ENCODE data around the gene NTRK1.

The NTRK1 gene

DNA sequence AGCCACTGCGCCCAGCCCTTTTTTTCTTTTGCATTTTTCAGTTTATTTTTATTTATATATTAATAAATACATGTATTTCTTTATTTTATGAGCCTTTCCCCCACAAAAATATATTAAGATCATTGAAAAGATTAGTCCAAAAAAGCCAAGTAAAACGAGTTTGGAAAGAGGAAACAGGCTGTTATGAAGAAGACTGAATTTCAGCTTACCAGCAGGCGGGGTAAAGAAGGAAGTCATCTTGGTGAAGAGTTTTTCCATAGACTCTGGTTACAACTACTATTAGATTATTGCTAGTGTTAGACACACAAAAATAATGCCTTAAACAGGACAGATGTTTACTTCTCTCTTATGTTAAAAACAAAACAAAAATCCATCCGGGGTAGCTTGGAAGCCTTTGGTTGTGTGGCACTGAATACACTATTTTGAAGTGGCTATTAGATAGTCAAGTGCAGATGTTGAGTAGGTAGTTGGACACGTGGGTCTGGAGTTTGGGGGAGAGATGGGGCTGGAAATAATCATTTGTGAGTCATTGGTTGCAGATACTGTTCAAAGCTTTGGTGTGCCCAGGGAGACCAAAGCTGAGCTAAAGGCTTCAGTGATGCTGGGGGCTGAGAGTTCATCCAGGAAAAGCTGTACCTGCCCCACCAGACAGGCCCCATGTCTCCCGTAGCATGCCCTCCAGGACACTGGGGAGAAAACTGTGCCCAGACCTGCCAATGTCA lies 51.1 kb downstream of the NTRK1 start:
- Histone ChIP-seq H3K27me3 (replicated peaks; ENCODE audit: control insufficient read depth, insufficient read depth, low read length) (no peaks in the 10 kb centered on the region), H3K9ac (ENCODE audit: low read length) (no peak overlapping the region), H3K9me3 (ENCODE audit: control insufficient read depth, low read length) (no peaks in the 10 kb centered on the region), H3K36me3 (ENCODE audit: control insufficient read depth, insufficient read depth, low read length, severe bottlenecking) (no peaks in the 10 kb centered on the region), H3K4me1 (ENCODE audit: control insufficient read depth, insufficient read depth, low read length) (peaks cover 22% of the 10 kb centered on the region), H3K4me3 (ENCODE audit: low read length) (no peak overlapping the region)
- no peak for DNase-seq (ENCODE audit: low read depth)

DNA sequence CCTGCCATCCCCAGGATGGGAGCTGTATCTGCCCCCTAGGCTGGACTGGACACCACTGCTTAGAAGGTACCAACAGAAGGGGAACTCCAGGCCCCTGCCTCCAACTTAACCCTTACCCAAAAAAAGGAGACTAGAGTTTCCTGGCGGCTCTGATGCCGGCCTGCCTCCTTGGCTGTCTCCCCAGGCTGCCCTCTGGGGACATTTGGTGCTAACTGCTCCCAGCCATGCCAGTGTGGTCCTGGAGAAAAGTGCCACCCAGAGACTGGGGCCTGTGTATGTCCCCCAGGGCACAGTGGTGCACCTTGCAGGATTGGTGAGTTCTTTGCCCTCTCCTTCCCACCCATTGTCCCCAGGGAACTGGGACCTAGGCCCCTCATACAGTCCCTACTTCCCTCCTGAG lies 51.6 kb downstream of the NTRK1 start:
- H3K27me3 ChIP-seq (replicated peaks; ENCODE audit: control insufficient read depth, insufficient read depth, low read length) = no peaks in the 10 kb centered on the region
- no peaks in the 10 kb centered on the region for H3K9me3 ChIP-seq (ENCODE audit: control insufficient read depth, low read length)
- no peaks in the 10 kb centered on the region for H3K36me3 ChIP-seq (ENCODE audit: control insufficient read depth, insufficient read depth, low read length, severe bottlenecking)
- no peak overlapping the region for H3K4me3 ChIP-seq (ENCODE audit: low read length)
- H3K4me1 ChIP-seq (ENCODE audit: control insufficient read depth, insufficient read depth, low read length) = peaks cover 17% of the 10 kb centered on the region
- no peak overlapping the region for H3K9ac ChIP-seq (ENCODE audit: low read length)
- DNase-seq (ENCODE audit: low read depth) = no peak

DNA sequence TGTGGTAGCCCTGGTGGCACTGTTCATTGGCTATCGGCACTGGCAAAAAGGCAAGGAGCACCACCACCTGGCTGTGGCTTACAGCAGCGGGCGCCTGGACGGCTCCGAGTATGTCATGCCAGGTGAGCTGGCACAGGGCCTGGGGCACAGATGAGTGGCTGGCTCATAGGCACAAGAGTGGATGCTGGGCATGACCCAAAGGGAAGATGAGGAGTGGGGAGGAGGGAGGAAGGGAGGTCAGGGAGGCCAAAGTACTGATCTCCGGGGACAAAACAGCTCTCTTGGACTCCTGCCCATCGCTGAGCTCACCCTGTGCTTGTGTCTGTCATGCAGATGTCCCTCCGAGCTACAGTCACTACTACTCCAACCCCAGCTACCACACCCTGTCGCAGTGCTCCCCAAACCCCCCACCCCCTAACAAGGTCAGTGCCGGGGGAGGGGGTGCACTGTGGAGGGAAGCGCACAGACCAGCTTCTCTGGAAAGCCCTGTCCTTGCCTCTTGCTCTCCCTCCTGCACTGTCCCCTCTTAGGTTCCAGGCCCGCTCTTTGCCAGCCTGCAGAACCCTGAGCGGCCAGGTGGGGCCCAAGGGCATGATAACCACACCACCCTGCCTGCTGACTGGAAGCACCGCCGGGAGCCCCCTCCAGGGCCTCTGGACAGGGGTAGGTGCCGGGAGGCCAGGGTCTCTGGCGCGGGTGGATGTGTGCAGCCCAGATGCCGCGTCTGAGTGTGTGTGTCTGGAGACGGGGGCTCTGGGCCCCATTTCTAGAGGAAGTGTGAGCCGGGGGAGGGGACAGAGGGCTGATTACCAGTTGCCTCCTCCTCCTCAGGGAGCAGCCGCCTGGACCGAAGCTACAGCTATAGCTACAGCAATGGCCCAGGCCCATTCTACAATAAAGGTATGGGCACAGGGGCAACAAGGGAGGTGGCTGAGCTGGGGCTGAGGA lies 52.5 kb downstream of the NTRK1 start:
- no peak overlapping the region for H3K4me3 ChIP-seq (ENCODE audit: low read length)
- H3K9ac ChIP-seq (ENCODE audit: low read length) = no peak overlapping the region
- H3K9me3 ChIP-seq (ENCODE audit: control insufficient read depth, low read length) = no peaks in the 10 kb centered on the region
- peaks cover 14% of the 10 kb centered on the region for H3K4me1 ChIP-seq (ENCODE audit: control insufficient read depth, insufficient read depth, low read length)
- H3K36me3 ChIP-seq (ENCODE audit: control insufficient read depth, insufficient read depth, low read length, severe bottlenecking) = no peaks in the 10 kb centered on the region
- DNase-seq (ENCODE audit: low read depth) = no peak
- no peaks in the 10 kb centered on the region for H3K27me3 ChIP-seq (replicated peaks; ENCODE audit: control insufficient read depth, insufficient read depth, low read length)

DNA sequence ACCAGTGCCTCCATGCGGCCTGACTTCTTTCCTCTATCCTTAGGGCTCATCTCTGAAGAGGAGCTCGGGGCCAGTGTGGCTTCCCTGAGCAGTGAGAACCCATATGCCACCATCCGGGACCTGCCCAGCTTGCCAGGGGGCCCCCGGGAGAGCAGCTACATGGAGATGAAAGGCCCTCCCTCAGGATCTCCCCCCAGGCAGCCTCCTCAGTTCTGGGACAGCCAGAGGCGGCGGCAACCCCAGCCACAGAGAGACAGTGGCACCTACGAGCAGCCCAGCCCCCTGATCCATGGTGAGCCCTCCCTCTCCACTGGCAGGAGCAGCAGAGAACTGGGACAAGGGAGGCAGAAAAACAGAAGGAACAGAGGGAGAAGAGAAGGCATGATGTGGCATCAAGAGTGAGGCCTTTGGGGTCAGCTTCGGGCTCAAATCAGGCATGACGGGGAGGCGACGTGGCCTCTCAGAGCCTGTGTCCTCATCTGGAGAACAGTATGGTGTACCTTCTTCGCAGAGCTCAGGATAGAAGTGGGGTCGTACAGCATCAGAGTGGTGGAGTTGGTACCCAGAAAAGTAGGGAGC lies 53.2 kb downstream of the NTRK1 start:
- DNase-seq (ENCODE audit: low read depth) = no peak

DNA sequence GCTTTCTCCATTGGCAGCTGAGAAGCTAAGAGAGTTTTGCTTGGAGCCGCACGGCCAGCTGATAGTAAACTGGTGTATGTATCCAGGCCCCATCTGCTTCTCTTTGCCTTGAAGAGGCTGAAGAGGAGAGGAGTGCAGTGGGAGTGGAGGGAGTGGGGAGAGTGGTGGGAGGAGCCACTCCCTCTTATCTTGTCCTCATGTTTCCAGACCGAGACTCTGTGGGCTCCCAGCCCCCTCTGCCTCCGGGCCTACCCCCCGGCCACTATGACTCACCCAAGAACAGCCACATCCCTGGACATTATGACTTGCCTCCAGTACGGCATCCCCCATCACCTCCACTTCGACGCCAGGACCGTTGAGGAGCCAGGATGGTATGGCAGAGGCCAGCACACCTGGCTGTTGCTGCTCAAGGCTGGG lies 53.8 kb downstream of the NTRK1 start:
- Histone ChIP-seq H3K27me3 (replicated peaks; ENCODE audit: control insufficient read depth, insufficient read depth, low read length) (no peaks in the 10 kb centered on the region), H3K9ac (ENCODE audit: low read length) (no peak overlapping the region), H3K4me3 (ENCODE audit: low read length) (no peak overlapping the region), H3K9me3 (ENCODE audit: control insufficient read depth, low read length) (no peaks in the 10 kb centered on the region), H3K36me3 (ENCODE audit: control insufficient read depth, insufficient read depth, low read length, severe bottlenecking) (no peaks in the 10 kb centered on the region), H3K4me1 (ENCODE audit: control insufficient read depth, insufficient read depth, low read length) (peaks cover 17% of the 10 kb centered on the region)
- no peak for DNase-seq (ENCODE audit: low read depth)

More for the DNA sequence above, 53.2 kb downstream of the NTRK1 start:
- H3K36me3 ChIP-seq (ENCODE audit: control insufficient read depth, insufficient read depth, low read length, severe bottlenecking) = no peaks in the 10 kb centered on the region
- H3K4me1 ChIP-seq (ENCODE audit: control insufficient read depth, insufficient read depth, low read length) = peaks cover 17% of the 10 kb centered on the region
- no peak overlapping the region for H3K9ac ChIP-seq (ENCODE audit: low read length)
- no peak overlapping the region for H3K4me3 ChIP-seq (ENCODE audit: low read length)
- no peaks in the 10 kb centered on the region for H3K9me3 ChIP-seq (ENCODE audit: control insufficient read depth, low read length)
- H3K27me3 ChIP-seq (replicated peaks; ENCODE audit: control insufficient read depth, insufficient read depth, low read length) = no peaks in the 10 kb centered on the region

DNA sequence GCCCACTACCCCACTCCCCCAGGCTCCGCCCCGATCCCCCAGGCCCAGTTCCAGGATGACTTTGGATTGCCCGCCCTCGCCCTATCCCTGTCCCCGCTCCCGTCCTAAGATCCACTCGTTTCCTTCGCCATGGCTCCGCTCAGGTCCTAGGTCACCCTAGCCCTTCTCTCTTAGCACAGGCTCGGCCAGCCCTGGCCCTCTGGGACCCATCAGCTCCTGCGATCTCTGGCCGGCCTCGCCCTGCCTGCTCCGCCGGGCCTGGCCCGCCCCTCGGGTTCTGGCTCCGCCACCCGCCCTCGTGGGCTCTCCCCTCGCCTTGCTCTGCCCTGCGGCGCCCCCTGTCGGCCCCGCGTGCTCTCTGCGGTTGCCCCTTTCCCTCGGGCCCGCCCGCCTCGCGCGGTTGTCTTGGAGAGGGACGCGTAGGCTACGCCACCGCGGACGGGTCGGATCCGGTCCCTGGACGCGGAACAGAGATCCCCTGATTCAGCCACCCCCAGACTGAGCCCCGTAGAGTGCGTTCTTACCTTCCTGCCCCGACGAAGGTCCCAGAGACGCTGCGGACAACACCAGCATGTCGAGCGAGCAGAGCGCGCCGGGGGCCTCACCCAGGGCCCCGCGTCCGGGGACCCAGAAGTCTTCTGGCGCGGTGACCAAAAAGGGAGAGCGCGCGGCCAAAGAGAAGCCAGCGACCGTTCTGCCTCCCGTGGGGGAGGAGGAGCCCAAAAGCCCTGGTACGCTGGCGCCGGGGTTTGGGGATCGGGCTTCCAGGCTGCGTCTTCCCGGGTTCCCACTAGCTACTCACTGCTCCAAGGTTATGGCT lies 59.8 kb downstream of the NTRK1 start, which contains the start of gene LRRC71:
Gene LRRC71 (plus strand): TSS at position 400 of the 820 bp plus-strand sequence. CDS start 172 bp downstream, at position 572.
- Histone ChIP-seq H3K9ac (ENCODE audit: low read length) (peak within 1 kb of the TSS; percentile 26), H3K36me3 (ENCODE audit: control insufficient read depth, insufficient read depth, low read length, severe bottlenecking) (no peaks in the 10 kb centered on the region), H3K4me3 (ENCODE audit: low read length) (peak within 1 kb of the TSS; percentile 54), H3K27me3 (replicated peaks; ENCODE audit: control insufficient read depth, insufficient read depth, low read length) (peaks cover 30% of the 10 kb centered on the region), H3K4me1 (ENCODE audit: control insufficient read depth, insufficient read depth, low read length) (peaks cover 10% of the 10 kb centered on the region), H3K9me3 (ENCODE audit: control insufficient read depth, low read length) (no peaks in the 10 kb centered on the region)
- DNase-seq (ENCODE audit: low read depth) = peak; percentile 95

DNA sequence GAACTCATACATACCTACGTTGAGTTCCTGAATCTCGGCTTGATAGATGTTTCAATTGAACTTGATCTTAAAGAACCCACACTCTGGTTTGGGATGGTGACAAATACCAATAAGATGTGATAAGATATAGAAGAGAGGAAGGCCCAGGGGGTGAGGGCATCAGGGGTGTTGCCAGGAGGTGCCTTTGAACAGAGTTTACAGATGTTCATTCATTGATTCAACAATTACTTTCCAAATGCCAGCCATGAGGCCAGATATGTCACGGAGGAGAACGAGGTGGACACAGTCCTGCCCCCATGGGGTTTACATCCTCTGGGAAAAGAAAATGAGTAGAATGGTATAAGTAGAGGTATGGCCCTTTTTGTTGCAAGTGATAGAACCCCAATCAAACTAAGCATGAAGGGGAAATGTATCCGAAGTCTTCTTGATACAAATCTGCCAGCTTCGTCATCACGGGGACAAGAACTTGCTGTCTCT lies 60.4 kb downstream of the NTRK1 start:
- H3K4me1 ChIP-seq (ENCODE audit: control insufficient read depth, insufficient read depth, low read length) = peaks cover 10% of the 10 kb centered on the region
- DNase-seq (ENCODE audit: low read depth) = no peak

DNA sequence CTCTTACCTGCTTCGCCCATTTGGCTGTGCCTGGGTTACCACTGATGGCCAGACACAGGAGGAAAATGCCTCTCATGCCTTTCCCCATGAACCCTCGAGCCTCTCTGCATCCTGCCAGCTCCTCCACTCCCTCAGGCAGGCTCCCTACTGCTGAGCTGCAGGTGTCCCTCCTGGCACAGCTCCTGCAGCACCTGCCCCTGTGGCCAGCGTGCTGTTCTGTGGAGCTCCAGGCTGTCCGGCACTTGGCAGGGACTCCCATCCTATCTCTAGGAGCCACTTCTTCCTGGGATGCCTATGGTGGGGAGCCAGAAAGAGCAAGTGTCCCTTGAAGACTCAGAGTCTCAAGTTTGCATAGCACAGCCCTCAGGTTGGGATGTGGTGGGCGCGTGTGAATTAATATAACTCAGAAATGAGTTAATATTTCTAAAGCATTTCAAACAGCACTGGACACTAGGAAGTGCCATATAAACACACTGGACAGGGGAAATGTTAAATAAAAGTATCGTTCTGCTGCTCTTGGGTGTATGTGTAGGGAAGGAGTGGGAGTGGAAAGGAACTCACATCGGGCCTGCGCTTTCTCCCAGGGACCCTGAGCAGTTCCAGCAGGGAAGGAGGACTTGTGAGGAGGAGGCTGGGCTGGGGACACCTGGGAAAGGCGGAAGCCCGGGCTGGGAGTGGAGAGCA lies 62.5 kb downstream of the NTRK1 start:
- Histone ChIP-seq H3K36me3 (ENCODE audit: control insufficient read depth, insufficient read depth, low read length, severe bottlenecking) (no peaks in the 10 kb centered on the region), H3K4me1 (ENCODE audit: control insufficient read depth, insufficient read depth, low read length) (peaks cover 10% of the 10 kb centered on the region), H3K9me3 (ENCODE audit: control insufficient read depth, low read length) (no peaks in the 10 kb centered on the region), H3K4me3 (ENCODE audit: low read length) (no peak overlapping the region), H3K9ac (ENCODE audit: low read length) (no peak overlapping the region), H3K27me3 (replicated peaks; ENCODE audit: control insufficient read depth, insufficient read depth, low read length) (peaks cover 30% of the 10 kb centered on the region)
- no peak for DNase-seq (ENCODE audit: low read depth)

More for the DNA sequence above, 60.4 kb downstream of the NTRK1 start:
- Histone ChIP-seq H3K36me3 (ENCODE audit: control insufficient read depth, insufficient read depth, low read length, severe bottlenecking) (no peaks in the 10 kb centered on the region), H3K4me3 (ENCODE audit: low read length) (no peak overlapping the region), H3K9me3 (ENCODE audit: control insufficient read depth, low read length) (no peaks in the 10 kb centered on the region), H3K9ac (ENCODE audit: low read length) (no peak overlapping the region), H3K27me3 (replicated peaks; ENCODE audit: control insufficient read depth, insufficient read depth, low read length) (peaks cover 30% of the 10 kb centered on the region)

DNA sequence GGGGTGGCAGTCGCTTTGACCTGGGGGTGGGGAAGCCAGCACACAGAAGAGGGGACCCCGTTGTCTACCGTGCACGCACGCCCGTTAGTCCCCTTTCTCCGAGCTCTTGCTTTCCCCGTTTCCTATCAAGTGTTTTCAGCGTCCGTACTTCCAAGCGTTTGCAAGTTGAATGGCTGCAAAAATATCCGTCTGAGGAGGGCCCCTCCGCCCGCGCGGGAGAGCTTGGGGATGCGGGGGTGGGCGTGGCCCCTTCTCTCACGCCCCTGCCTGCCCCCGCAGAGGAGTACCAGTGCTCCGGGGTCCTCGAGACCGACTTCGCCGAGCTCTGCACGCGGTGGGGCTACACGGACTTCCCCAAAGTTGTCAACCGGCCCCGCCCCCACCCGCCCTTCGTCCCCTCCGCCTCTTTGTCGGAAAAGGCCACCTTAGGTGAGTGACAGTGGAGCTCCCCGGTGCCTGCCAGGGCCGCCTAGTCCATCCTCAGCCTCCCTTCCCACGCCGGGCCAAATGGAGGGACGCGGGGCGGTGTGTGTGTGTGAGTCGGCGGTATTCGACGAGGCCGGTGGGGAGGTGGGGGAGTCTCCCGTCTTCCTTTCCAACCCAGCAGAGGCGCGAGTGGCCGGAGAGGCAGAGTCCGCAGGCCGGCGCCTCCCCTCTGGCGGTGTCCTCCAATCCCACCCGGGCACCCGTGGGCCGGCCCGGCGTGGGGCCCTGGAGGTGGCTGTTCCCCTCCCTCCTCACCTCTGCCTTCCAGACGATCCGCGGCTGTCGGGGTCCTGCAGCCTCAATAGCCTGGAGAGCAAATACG lies 63.2 kb downstream of the NTRK1 start:
- Histone ChIP-seq H3K27me3 (replicated peaks; ENCODE audit: control insufficient read depth, insufficient read depth, low read length) (peaks cover 33% of the 10 kb centered on the region), H3K9ac (ENCODE audit: low read length) (no peak overlapping the region), H3K36me3 (ENCODE audit: control insufficient read depth, insufficient read depth, low read length, severe bottlenecking) (no peaks in the 10 kb centered on the region), H3K9me3 (ENCODE audit: control insufficient read depth, low read length) (no peaks in the 10 kb centered on the region), H3K4me1 (ENCODE audit: control insufficient read depth, insufficient read depth, low read length) (peaks cover 7% of the 10 kb centered on the region), H3K4me3 (ENCODE audit: low read length) (no peak overlapping the region)
- no peak for DNase-seq (ENCODE audit: low read depth)
